DOHH2 (cell line): ENCODE results near the gene CREBBP.

ENCODE experiments used
- H3F3A ChIP-seq: fragments of 200-600 bp; sonication (generic), shearing (Covaris generic); 2 replicates; pipeline ENCODE4 v1.6.0; 2016; ENCODE audit warnings: antibody characterized with exemption, mild to moderate bottlenecking; ENCODE audit not compliant: control insufficient read depth, insufficient read depth
- H3K27ac ChIP-seq: fragments of 200-600 bp; sonication (generic); 2 replicates; pipeline ENCODE4 v1.5.1; 2014; ENCODE audit warnings: low read depth, mild to moderate bottlenecking, low read length, moderate library complexity
- H3K27me3 ChIP-seq: fragments of 200-600 bp; sonication (generic); 2 replicates; pipeline ENCODE4 v1.6.1; 2014; ENCODE audit warnings: mild to moderate bottlenecking, low read length, mixed read lengths; ENCODE audit not compliant: control insufficient read depth
- H3K36me3 ChIP-seq: fragments of 200-600 bp; sonication (generic); 2 replicates; pipeline ENCODE4 v1.6.1; 2014; ENCODE audit warnings: mild to moderate bottlenecking, low read length, moderate library complexity, mixed read lengths; ENCODE audit not compliant: control insufficient read depth
- H3K4me1 ChIP-seq: fragments of 200-600 bp; sonication (generic); 2 replicates; pipeline ENCODE4 v1.6.1; 2014; ENCODE audit warnings: mild to moderate bottlenecking, low read length, mixed read lengths; ENCODE audit not compliant: control insufficient read depth
- H3K4me2 ChIP-seq: fragments of 200-600 bp; sonication (generic); 2 replicates; pipeline ENCODE4 v1.6.0; 2014; ENCODE audit warnings: mild to moderate bottlenecking, low read length, moderate library complexity
- H3K4me3 ChIP-seq: fragments of 200-600 bp; sonication (generic); 2 replicates; pipeline ENCODE4 v1.5.1; 2014; ENCODE audit warnings: mild to moderate bottlenecking, low read length, mixed read lengths
- H3K79me2 ChIP-seq: fragments of 200-600 bp; sonication (generic); 2 replicates; pipeline ENCODE4 v1.6.1; 2014; ENCODE audit warnings: mild to moderate bottlenecking, low read length, mixed read lengths; ENCODE audit not compliant: control insufficient read depth
- H3K9me2 ChIP-seq: fragments of 200-600 bp; sonication (generic); replicated peaks from 2 replicates; pipeline ENCODE4 v1.6.1; 2014; ENCODE audit warnings: mild to moderate bottlenecking, low read length, mixed read lengths; ENCODE audit not compliant: control insufficient read depth
- H3K9me3 ChIP-seq: fragments of 200-600 bp; sonication (generic); 2 replicates; pipeline ENCODE4 v1.6.1; 2014; ENCODE audit warnings: antibody characterized with exemption, low read length, mixed read lengths; ENCODE audit not compliant: control insufficient read depth, insufficient read depth
- H4K20me1 ChIP-seq: fragments of 200-600 bp; sonication (generic); 2 replicates; pipeline ENCODE4 v1.6.0; 2014; ENCODE audit warnings: low read depth, mild to moderate bottlenecking, antibody characterized with exemption, low read length, moderate library complexity; ENCODE audit not compliant: control insufficient read depth, insufficient read depth
- CTCF ChIP-seq: fragments of 200-600 bp; sonication (generic); IDR thresholded peaks from one replicate; pipeline ENCODE4 v1.5.1; 2014; ENCODE audit warnings: antibody characterized with exemption, mild to moderate bottlenecking, low read depth, low read length; ENCODE audit not compliant: poor library complexity, severe bottlenecking
- EZH2phosphoT487 ChIP-seq: fragments of 200-600 bp; sonication (generic); IDR thresholded peaks from 2 replicates; pipeline ENCODE4 v1.6.1; 2017; ENCODE audit warnings: borderline replicate concordance, mild to moderate bottlenecking, antibody characterized with exemption, low read length, moderate library complexity, mixed read lengths

The CREBBP gene

GRCh38 chr16:3738128-3738527, 142.4 kb downstream of the CREBBP start:
- no peak overlapping the region for H3K4me3 ChIP-seq
- H3F3A ChIP-seq: no peaks in the 10 kb centered on the region
- H3K27me3 ChIP-seq: no peaks in the 10 kb centered on the region
- H4K20me1 ChIP-seq: no peaks in the 10 kb centered on the region
- TF ChIP-seq EZH2phosphoT487 (no peak), CTCF (no peak)
- H3K27ac ChIP-seq: no peak overlapping the region
- no peaks in the 10 kb centered on the region for H3K9me3 ChIP-seq
- H3K4me1 ChIP-seq: no peaks in the 10 kb centered on the region
- no peak overlapping the region for H3K4me2 ChIP-seq
- H3K9me2 ChIP-seq: no peaks in the 10 kb centered on the region
- H3K79me2 ChIP-seq: no peaks in the 10 kb centered on the region
- peaks cover 67% of the 10 kb centered on the region for H3K36me3 ChIP-seq

GRCh38 chr16:3737181-3737580, 143.3 kb downstream of the CREBBP start:
- Histone ChIP-seq H3K36me3 (peaks cover 59% of the 10 kb centered on the region), H3K9me3 (no peaks in the 10 kb centered on the region)

GRCh38 chr16:3736116-3736515, 144.4 kb downstream of the CREBBP start:
- Histone ChIP-seq H3K4me1 (no peaks in the 10 kb centered on the region), H3K4me3 (no peak overlapping the region), H3K9me3 (no peaks in the 10 kb centered on the region), H3F3A (no peaks in the 10 kb centered on the region), H4K20me1 (no peaks in the 10 kb centered on the region), H3K4me2 (no peak overlapping the region), H3K27ac (no peak overlapping the region), H3K79me2 (no peaks in the 10 kb centered on the region), H3K9me2 (no peaks in the 10 kb centered on the region), H3K36me3 (peaks cover 66% of the 10 kb centered on the region), H3K27me3 (no peaks in the 10 kb centered on the region)
- TF ChIP-seq EZH2phosphoT487: no peak
- TF ChIP-seq CTCF: no peak

More at GRCh38 chr16:3737181-3737580, 143.3 kb downstream of the CREBBP start:
- no peaks in the 10 kb centered on the region for H3F3A ChIP-seq
- no peaks in the 10 kb centered on the region for H4K20me1 ChIP-seq
- no peaks in the 10 kb centered on the region for H3K4me1 ChIP-seq
- TF ChIP-seq EZH2phosphoT487 (no peak), CTCF (no peak)
- H3K9me2 ChIP-seq: no peaks in the 10 kb centered on the region
- H3K4me2 ChIP-seq: no peak overlapping the region
- no peak overlapping the region for H3K4me3 ChIP-seq
- no peak overlapping the region for H3K27ac ChIP-seq
- no peaks in the 10 kb centered on the region for H3K79me2 ChIP-seq
- H3K27me3 ChIP-seq: no peaks in the 10 kb centered on the region

- no peak overlapping the region for H3K4me3 ChIP-seq
- no peaks in the 10 kb centered on the region for H3K9me3 ChIP-seq
- H3K9me2 ChIP-seq: no peaks in the 10 kb centered on the region
- no peak overlapping the region for H3K4me2 ChIP-seq
- no peaks in the 10 kb centered on the region for H3K27me3 ChIP-seq
- no peak for TF ChIP-seq CTCF
- TF ChIP-seq EZH2phosphoT487: no peak
- H3K4me1 ChIP-seq: no peaks in the 10 kb centered on the region
- no peak overlapping the region for H3K27ac ChIP-seq
- H3F3A ChIP-seq: no peaks in the 10 kb centered on the region
- H3K36me3 ChIP-seq: peaks cover 66% of the 10 kb centered on the region
- no peaks in the 10 kb centered on the region for H4K20me1 ChIP-seq
- no peaks in the 10 kb centered on the region for H3K79me2 ChIP-seq
Observed at GRCh38 chr16:3735541-3735940, 145.0 kb downstream of the CREBBP start.
